Measurements from ENCODE around the gene STARD3. TPM values are rescaled to one million over a fixed set of nuclear protein-coding genes. Genes with fewer than 3 reads are reported as not detected.

STARD3 gene
- total and polyA plus RNA-seq, 2 of the 13 experiments (the other 11 are each of a cell fraction or from before 2014, with no cell fraction given) = 34.6 to 100 TPM

GRCh38 chr17:39687546-39688474 lies 50.9 kb downstream of the STARD3 start, which contains the start of gene PGAP3 (continued):
- TF ChIP-seq, protein P1, sequence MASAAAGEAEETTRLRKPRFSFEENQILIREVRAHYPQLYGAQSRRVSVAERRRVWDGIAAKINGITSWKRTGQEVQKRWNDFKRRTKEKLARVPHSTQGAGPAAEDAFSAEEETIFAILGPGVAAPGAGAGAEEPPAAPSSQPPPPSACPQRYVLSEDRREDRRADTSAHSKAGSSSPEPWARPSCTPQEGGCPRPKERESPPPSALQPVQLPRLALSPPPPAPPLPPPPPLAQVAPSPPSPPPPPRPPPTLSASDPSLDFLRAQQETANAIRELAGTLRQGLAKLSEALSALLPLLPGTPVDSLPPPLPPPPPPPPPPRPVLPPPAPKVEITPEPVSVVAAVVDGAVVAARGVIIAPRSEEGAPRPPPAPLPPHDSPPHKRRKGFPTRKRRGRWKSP (CRISPR knock-in tag; IDR thresholded peaks at IDR 0.05) = peak; percentile 12; the same call in 1 of the 2 replicates
- TF ChIP-seq KDM1A (CRISPR knock-in tag; IDR thresholded peaks at IDR 0.05) (no peak), ZFP41 (CRISPR knock-in tag; IDR thresholded peaks at IDR 0.05; ENCODE audit: borderline replicate concordance) (no peak), ZNF672 (CRISPR knock-in tag; IDR thresholded peaks at IDR 0.05) (no peak), ZNF644 (CRISPR knock-in tag; IDR thresholded peaks at IDR 0.05; ENCODE audit: low read depth) (no peak), ZNF484 (CRISPR knock-in tag; IDR thresholded peaks at IDR 0.05; ENCODE audit: borderline replicate concordance, low read depth) (no peak), TEAD3 (CRISPR knock-in tag; optimal IDR thresholded peaks at IDR 0.05; ENCODE audit: borderline replicate concordance) (peak; percentile 80), DZIP1 (CRISPR knock-in tag; IDR thresholded peaks at IDR 0.05) (no peak), KLF6 (CRISPR knock-in tag; IDR thresholded peaks at IDR 0.05) (peak; percentile 79), TRAFD1 (CRISPR knock-in tag; IDR thresholded peaks at IDR 0.05; ENCODE audit: borderline replicate concordance) (peak; percentile 43; the same call in 1 of the 2 replicates), HES4 (CRISPR knock-in tag; IDR thresholded peaks at IDR 0.05; ENCODE audit: borderline replicate concordance) (0 out of 2 replicates have a peak, but pooled peaks have one; percentile 33), MYNN (CRISPR knock-in tag; IDR thresholded peaks at IDR 0.05; ENCODE audit: low read depth) (no peak), ZSCAN5A (CRISPR knock-in tag; IDR thresholded peaks at IDR 0.05; ENCODE audit: borderline replicate concordance) (no peak; the same call in 1 of the 2 replicates), PBX3 (CRISPR knock-in tag; IDR thresholded peaks at IDR 0.05; ENCODE audit: borderline replicate concordance) (no peak)
- TF ChIP-seq, protein P2, sequence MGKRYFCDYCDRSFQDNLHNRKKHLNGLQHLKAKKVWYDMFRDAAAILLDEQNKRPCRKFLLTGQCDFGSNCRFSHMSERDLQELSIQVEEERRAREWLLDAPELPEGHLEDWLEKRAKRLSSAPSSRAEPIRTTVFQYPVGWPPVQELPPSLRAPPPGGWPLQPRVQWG (CRISPR knock-in tag; IDR thresholded peaks at IDR 0.05; ENCODE audit: borderline replicate concordance, low read depth) = no peak
- TF ChIP-seq, protein P3, sequence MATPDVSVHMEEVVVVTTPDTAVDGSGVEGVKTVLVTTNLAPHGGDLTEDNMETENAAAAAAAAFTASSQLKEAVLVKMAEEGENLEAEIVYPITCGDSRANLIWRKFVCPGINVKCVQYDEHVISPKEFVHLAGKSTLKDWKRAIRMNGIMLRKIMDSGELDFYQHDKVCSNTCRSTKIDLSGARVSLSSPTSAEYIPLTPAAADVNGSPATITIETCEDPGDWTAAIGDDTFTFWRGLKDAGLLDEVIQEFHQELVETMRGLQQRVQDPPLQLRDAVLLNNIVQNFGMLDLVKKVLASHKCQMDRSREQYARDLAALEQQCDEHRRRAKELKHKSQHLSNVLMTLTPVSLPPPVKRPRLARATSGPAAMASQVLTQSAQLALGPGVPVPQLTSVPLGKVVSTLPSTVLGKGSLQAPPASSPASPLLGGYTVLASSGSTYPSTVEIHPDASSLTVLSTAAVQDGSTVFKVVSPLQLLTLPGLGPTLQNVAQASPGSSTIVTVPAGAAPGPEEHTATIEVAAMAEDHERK (CRISPR knock-in tag; IDR thresholded peaks at IDR 0.05; ENCODE audit: low read depth) = no peak

Data from HepG2 (cell line).